ENCODE measurements around the gene FAF1.
"Not testable (repeated sequence)": the region's sequence is repeated elsewhere in the genome, so short reads cannot be mapped to it uniquely, and the experiment has no call there.

Gene FAF1

DNA sequence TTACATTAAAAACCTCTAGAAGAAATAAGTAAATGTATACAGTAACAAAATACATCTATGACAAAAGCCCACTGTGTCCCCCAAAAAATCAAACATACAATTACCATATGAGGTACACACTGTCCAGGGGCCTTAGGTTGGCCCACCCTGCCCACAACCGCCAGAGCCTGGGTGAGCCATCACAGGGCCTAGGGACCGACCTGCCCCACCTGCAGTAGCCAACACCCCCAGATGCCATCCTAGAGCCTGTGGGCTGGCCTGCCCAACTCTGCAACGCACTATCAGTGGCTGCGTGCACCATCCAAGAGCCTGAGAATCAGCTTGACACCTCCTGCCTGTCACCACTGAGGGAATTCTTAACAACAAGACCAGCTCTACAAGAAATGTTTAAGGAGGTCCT, 39.0 kb downstream of the FAF1 start:
- no peaks in the 10 kb centered on the region for H3K4me1 ChIP-seq (ENCODE audit: insufficient read depth, low read length)
- no peak overlapping the region for H3K9ac ChIP-seq (ENCODE audit: low read depth, low read length)
- H3K27ac ChIP-seq (ENCODE audit: low read length): no peak overlapping the region
- no peaks in the 10 kb centered on the region for H3K27me3 ChIP-seq (ENCODE audit: insufficient read depth, low read length)
- H3K36me3 ChIP-seq (ENCODE audit: insufficient read depth, low read depth, low read length): no peaks in the 10 kb centered on the region
- no peaks in the 10 kb centered on the region for H3K9me3 ChIP-seq (ENCODE audit: insufficient read depth, low read depth, low read length)
- no peak overlapping the region for H3K4me3 ChIP-seq (ENCODE audit: low read length)

DNA sequence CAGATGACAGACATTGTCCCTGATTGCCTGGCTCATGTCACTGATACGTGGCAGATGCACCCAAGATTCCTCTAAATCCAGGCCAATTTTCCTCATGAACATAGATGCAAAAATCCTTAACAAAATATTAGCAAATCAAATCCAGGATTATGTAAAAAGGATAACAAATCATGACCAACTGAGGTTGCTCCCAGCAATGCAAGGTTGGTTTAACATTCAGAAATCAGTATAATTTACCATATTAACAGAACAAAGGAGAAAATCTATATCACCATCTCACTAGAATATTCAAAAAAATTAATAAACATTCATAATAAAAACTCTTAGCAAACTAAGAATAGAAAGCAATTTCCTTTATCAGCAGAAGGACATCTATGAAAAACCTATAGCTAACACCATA, 39.7 kb downstream of the FAF1 start:
- no peak overlapping the region for H3K27ac ChIP-seq (ENCODE audit: low read length)
- H3K36me3 ChIP-seq (ENCODE audit: insufficient read depth, low read depth, low read length): no peaks in the 10 kb centered on the region
- no peaks in the 10 kb centered on the region for H3K9me3 ChIP-seq (ENCODE audit: insufficient read depth, low read depth, low read length)
- no peaks in the 10 kb centered on the region for H3K27me3 ChIP-seq (ENCODE audit: insufficient read depth, low read length)
- H3K4me3 ChIP-seq (ENCODE audit: low read length): no peak overlapping the region
- no peaks in the 10 kb centered on the region for H3K4me1 ChIP-seq (ENCODE audit: insufficient read depth, low read length)
- H3K9ac ChIP-seq (ENCODE audit: low read depth, low read length): no peak overlapping the region

DNA sequence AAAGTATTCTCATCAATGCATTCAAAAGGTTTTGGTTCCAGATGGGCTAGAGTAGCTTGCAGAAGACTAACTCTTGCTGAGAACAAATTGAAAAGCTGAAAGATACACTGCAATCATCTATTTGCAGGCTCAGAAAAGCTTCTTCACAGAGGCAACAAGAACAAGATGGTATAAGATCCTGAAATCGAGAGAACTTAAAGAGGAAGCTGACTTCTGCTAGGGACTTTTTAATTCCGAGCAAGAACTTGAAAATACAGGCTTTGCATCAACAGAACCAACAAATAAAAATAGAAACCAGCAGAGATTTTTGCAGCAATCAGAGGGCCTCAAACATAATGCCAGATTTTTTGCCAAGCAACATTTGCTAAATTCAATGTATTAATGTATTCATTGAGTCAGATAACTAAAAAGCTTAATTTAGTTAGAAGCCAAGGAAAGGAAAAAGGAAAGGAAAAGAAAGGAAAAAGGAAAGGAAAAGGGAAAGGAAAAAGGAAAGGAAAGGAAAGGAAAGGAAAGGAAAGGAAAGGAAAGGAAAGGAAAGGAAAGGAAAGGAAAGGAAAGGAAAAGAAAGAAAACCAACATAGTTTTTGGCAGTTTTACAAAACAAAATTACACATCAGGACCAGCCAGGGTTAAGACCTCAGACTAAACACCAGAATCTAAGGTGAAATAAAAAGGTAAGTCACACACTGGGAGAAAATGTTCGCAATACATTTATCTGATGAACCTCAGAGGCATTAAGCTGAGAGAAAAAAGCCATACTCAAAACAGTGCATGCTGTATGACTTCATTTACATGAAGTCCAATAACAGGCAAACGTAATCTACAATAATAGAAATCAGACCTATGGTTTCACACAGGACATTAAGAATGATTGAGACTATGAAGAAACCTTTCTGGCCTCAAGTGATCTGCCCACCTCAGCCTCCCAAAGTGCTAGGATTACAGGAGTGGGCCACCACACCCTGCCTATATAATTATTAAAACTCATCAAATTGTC, 42.6 kb downstream of the FAF1 start:
- Histone ChIP-seq H3K36me3 (ENCODE audit: insufficient read depth, low read depth, low read length) (no peaks in the 10 kb centered on the region), H3K4me3 (ENCODE audit: low read length) (no peak overlapping the region), H3K9me3 (ENCODE audit: insufficient read depth, low read depth, low read length) (no peaks in the 10 kb centered on the region), H3K9ac (ENCODE audit: low read depth, low read length) (no peak overlapping the region), H3K27ac (ENCODE audit: low read length) (no peak overlapping the region), H3K4me1 (ENCODE audit: insufficient read depth, low read length) (no peaks in the 10 kb centered on the region), H3K27me3 (ENCODE audit: insufficient read depth, low read length) (no peaks in the 10 kb centered on the region)

DNA sequence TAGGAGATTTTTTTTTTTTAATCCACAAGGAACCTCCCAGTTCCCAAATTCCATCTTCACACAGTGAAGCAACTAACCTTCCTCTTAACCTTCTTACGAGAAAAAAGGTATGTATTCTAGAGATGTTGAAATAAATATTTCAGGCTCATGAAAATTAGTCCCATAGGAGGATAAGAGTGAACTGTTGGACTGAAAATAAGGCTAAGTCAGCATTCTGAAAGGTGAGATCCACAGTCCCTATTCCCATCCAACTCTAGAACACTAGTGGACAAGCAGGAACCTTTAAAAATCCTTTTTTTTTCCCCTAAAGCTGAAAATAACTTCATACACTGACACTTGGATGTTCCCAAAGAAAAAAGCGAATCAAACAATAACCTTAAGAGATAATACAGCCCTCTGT, 44.4 kb downstream of the FAF1 start:
- H3K27me3 ChIP-seq (ENCODE audit: insufficient read depth, low read length): no peaks in the 10 kb centered on the region
- no peaks in the 10 kb centered on the region for H3K36me3 ChIP-seq (ENCODE audit: insufficient read depth, low read depth, low read length)
- no peak overlapping the region for H3K9ac ChIP-seq (ENCODE audit: low read depth, low read length)
- H3K4me1 ChIP-seq (ENCODE audit: insufficient read depth, low read length): no peaks in the 10 kb centered on the region
- H3K4me3 ChIP-seq (ENCODE audit: low read length): no peak overlapping the region
- no peaks in the 10 kb centered on the region; the same call in 1 of the 2 replicates for H3K9me3 ChIP-seq (ENCODE audit: insufficient read depth, low read depth, low read length)
- no peak overlapping the region for H3K27ac ChIP-seq (ENCODE audit: low read length)

DNA sequence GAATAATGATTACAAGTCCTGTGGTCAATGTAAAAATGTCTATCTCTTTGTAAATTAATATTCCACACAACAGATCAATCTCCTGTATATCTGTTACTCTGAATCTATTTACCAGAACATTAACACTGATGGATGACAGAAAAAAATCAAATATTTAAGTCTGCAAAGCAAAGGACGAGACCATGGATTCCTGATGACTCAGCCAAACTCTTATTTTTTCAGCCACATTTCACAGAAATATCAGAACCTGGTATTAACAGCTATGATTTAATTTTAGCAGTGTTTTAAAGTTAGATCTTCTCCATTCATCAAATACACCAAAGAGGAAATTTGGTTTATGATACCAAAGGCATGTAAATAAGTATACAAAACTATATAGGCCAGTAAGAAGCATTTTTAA, 46.1 kb downstream of the FAF1 start:
- H3K9me3 ChIP-seq (ENCODE audit: insufficient read depth, low read depth, low read length): no peaks in the 10 kb centered on the region; the same call in 1 of the 2 replicates
- H3K4me3 ChIP-seq (ENCODE audit: low read length): no peak overlapping the region
- H3K36me3 ChIP-seq (ENCODE audit: insufficient read depth, low read depth, low read length): no peaks in the 10 kb centered on the region
- no peak overlapping the region for H3K27ac ChIP-seq (ENCODE audit: low read length)
- H3K27me3 ChIP-seq (ENCODE audit: insufficient read depth, low read length): no peaks in the 10 kb centered on the region
- H3K9ac ChIP-seq (ENCODE audit: low read depth, low read length): no peak overlapping the region
- H3K4me1 ChIP-seq (ENCODE audit: insufficient read depth, low read length): no peaks in the 10 kb centered on the region

DNA sequence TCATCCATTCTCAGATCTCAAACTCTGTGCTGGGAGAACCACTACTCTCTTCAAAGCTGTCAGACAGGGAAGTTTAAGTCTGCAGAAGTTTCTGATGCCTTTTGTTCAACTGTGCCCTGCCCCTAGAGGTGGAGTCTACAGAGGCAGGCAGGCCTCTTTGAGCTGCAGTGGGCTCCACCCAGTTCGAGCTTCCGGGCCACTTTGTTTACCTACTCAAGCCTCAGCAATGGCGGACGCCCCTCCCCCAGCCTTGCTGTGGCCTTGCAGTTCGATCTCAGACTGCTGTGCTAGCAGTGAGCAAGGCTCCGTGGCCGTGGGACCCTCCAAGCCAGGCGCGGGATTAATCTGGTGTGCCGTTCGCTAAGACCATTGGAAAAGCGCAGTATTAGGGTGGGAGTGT, 49.7 kb downstream of the FAF1 start:
- H3K4me3 ChIP-seq (ENCODE audit: low read length); H3K4me1 ChIP-seq (ENCODE audit: insufficient read depth, low read length); H3K9ac ChIP-seq (ENCODE audit: low read depth, low read length); H3K27ac ChIP-seq (ENCODE audit: low read length); H3K36me3 ChIP-seq (ENCODE audit: insufficient read depth, low read depth, low read length); H3K9me3 ChIP-seq (ENCODE audit: insufficient read depth, low read depth, low read length); H3K27me3 ChIP-seq (ENCODE audit: insufficient read depth, low read length): not testable (repeated sequence)

DNA sequence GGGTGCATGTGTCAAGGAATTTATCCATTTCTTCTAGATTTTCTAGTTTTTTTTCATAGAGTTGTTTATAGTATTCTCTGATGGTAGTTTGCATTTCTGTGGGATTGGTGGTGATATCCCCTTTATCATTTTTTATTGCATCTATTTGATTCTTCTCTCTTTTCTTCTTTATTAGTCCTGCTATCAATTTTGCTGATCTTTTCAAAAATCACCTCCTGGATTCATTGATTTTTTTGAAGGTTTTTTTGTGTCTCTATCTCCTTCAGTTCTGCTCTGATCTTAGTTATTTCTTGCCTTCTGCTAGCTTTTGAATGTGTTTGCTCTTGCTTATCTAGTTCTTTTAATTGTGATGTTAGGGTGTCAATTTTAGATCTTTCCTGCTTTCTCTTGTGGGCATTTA, 52.5 kb downstream of the FAF1 start:
- H3K27ac ChIP-seq (ENCODE audit: low read length); H3K27me3 ChIP-seq (ENCODE audit: insufficient read depth, low read length); H3K4me3 ChIP-seq (ENCODE audit: low read length); H3K9me3 ChIP-seq (ENCODE audit: insufficient read depth, low read depth, low read length); H3K36me3 ChIP-seq (ENCODE audit: insufficient read depth, low read depth, low read length); H3K9ac ChIP-seq (ENCODE audit: low read depth, low read length); H3K4me1 ChIP-seq (ENCODE audit: insufficient read depth, low read length): not testable (repeated sequence)

DNA sequence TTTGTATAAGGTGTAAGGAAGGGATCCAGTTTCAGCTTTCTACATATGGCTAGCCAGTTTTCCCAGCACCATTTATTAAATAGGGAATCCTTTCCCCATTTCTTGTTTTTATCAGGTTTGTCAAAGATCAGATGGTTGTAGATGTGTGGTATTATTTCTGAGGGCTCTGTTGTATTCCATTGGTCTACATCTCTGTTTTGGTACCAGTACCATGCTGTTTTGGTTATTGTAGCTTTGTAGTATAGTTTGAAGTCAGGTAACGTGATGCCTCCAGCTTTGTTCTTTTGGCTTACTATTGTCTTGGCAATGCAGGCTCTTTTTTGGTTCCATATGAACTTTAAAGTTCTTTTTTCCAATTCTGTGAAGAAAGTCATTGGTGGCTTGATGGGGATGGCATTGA, 54.0 kb downstream of the FAF1 start:
- H3K27me3 ChIP-seq (ENCODE audit: insufficient read depth, low read length); H3K4me1 ChIP-seq (ENCODE audit: insufficient read depth, low read length); H3K36me3 ChIP-seq (ENCODE audit: insufficient read depth, low read depth, low read length); H3K9me3 ChIP-seq (ENCODE audit: insufficient read depth, low read depth, low read length); H3K27ac ChIP-seq (ENCODE audit: low read length); H3K4me3 ChIP-seq (ENCODE audit: low read length); H3K9ac ChIP-seq (ENCODE audit: low read depth, low read length): not testable (repeated sequence)

DNA sequence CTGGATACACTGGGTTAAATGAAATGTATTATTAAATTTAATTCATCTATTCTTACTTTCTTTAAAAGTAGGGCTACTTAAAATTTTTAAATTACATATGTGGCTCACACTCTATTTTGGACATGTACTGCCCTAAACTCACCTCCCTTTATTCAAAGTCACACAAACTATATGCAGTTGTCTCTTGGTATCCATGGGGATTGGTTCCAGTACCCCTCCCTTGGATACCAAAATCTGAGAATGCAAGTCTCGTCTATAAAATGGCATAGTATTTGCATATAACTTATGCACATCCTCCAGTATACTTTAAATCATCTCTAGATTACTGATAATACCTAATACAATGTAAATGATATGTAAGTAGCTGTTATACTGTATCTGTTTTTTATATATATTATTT, 57.6 kb downstream of the FAF1 start:
- Histone ChIP-seq H3K27ac (ENCODE audit: low read length) (no peak overlapping the region), H3K4me3 (ENCODE audit: low read length) (no peak overlapping the region), H3K27me3 (ENCODE audit: insufficient read depth, low read length) (no peaks in the 10 kb centered on the region), H3K9ac (ENCODE audit: low read depth, low read length) (no peak overlapping the region), H3K4me1 (ENCODE audit: insufficient read depth, low read length) (no peaks in the 10 kb centered on the region), H3K36me3 (ENCODE audit: insufficient read depth, low read depth, low read length) (no peaks in the 10 kb centered on the region), H3K9me3 (ENCODE audit: insufficient read depth, low read depth, low read length) (no peaks in the 10 kb centered on the region)

DNA sequence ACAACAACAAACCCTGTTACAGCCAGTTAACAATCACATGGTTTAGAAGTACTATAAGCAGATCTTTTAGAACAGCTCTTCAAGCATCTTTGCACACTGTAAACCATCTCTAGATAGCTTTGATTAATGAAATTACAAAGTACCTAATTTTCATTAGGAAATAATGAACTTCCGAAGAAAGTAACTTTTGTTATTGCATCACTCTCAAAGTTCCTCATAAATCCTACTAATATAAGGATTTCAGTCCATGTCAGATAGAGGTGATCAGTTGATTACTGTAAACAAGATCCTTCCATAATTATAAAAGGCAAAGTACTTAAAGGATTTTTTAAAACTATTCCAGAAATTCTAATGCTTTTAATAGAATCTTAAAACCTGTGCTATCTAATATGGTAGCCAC, 58.2 kb downstream of the FAF1 start:
- no peaks in the 10 kb centered on the region for H3K4me1 ChIP-seq (ENCODE audit: insufficient read depth, low read length)
- no peaks in the 10 kb centered on the region for H3K36me3 ChIP-seq (ENCODE audit: insufficient read depth, low read depth, low read length)
- H3K27me3 ChIP-seq (ENCODE audit: insufficient read depth, low read length): no peaks in the 10 kb centered on the region
- no peaks in the 10 kb centered on the region for H3K9me3 ChIP-seq (ENCODE audit: insufficient read depth, low read depth, low read length)
- H3K4me3 ChIP-seq (ENCODE audit: low read length): no peak overlapping the region
- no peak overlapping the region for H3K9ac ChIP-seq (ENCODE audit: low read depth, low read length)
- no peak overlapping the region for H3K27ac ChIP-seq (ENCODE audit: low read length)

DNA sequence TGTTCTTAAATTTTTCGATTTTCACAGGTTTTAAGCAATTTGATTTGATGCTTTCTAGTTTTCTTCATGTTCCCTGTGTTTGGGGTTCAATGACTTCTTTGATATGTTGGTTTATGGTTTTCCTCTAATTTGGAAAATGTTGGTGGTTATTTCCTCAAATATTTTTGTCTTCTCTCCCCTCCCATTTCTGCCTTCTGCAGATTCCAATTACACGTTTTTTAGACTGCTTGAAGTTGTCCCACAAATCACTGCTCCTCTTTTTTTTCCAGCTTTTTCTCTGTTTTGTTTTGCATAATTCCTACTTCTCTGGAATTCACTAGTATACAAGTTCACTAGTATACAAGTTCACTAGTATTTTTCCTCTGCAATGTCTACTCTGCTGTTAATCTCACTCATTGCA, 61.3 kb downstream of the FAF1 start:
- Histone ChIP-seq H3K36me3 (ENCODE audit: insufficient read depth, low read depth, low read length) (no peaks in the 10 kb centered on the region), H3K4me1 (ENCODE audit: insufficient read depth, low read length) (no peaks in the 10 kb centered on the region)

DNA sequence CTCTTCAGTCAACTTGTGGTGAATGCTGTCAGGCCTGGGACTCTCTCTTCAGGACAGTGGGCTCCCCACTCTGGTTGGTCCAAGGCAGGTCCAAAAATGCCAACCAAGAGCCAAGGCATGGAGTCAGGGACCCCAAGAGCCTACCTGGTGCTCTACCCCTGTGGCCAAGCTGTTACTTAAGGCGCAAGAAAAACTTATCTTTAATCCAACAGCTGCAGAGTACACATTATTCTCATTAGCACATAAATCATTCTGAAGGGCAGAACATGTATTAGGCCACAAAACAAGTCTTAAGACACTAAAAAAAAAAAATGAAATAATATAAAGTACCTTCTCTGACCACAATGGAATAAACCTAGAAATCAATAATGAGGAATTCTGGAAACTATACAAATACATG, 65.7 kb downstream of the FAF1 start:
- Histone ChIP-seq H3K4me3 (ENCODE audit: low read length) (no peak overlapping the region), H3K4me1 (ENCODE audit: insufficient read depth, low read length) (no peaks in the 10 kb centered on the region), H3K36me3 (ENCODE audit: insufficient read depth, low read depth, low read length) (no peaks in the 10 kb centered on the region), H3K9ac (ENCODE audit: low read depth, low read length) (no peak overlapping the region), H3K27me3 (ENCODE audit: insufficient read depth, low read length) (no peaks in the 10 kb centered on the region), H3K27ac (ENCODE audit: low read length) (no peak overlapping the region), H3K9me3 (ENCODE audit: insufficient read depth, low read depth, low read length) (peaks cover 25% of the 10 kb centered on the region)

More for the DNA sequence above, 61.3 kb downstream of the FAF1 start:
- no peak overlapping the region for H3K9ac ChIP-seq (ENCODE audit: low read depth, low read length)
- H3K27ac ChIP-seq (ENCODE audit: low read length): no peak overlapping the region
- H3K9me3 ChIP-seq (ENCODE audit: insufficient read depth, low read depth, low read length): peaks cover under 1% of the 10 kb centered on the region; the same call in 1 of the 2 replicates
- no peaks in the 10 kb centered on the region for H3K27me3 ChIP-seq (ENCODE audit: insufficient read depth, low read length)
- no peak overlapping the region for H3K4me3 ChIP-seq (ENCODE audit: low read length)

Data from iPS-20b (cell line).